Stimulated activated naive CD8-positive, alpha-beta T cell treated with anti-CD3 and anti-CD28 coated beads, Interleukin-15, Interleukin-2, amounts not matched to agents 100 ng/mL and 50 ng/mL, for 24 hours (primary cell): ENCODE measurements around the gene HSDL2.
"Not testable (repeated sequence)": the region's sequence is repeated elsewhere in the genome, so short reads cannot be mapped to it uniquely, and the experiment has no call there.

ENCODE experiments used
- H3K27ac Mint-ChIP-seq: one replicate; pipeline ENCODE4 v1.8.0; 2021; ENCODE audit warnings: mild to moderate bottlenecking, mixed read lengths
- H3K27me3 Mint-ChIP-seq: one replicate; pipeline ENCODE4 v1.8.0; 2021; ENCODE audit warnings: mixed read lengths
- H3K36me3 Mint-ChIP-seq: one replicate; pipeline ENCODE4 v1.8.0; 2021; ENCODE audit warnings: low read depth, mixed read lengths
- H3K4me1 Mint-ChIP-seq: one replicate; pipeline ENCODE4 v1.8.0; 2021; ENCODE audit warnings: low read depth, mixed read lengths
- H3K4me3 Mint-ChIP-seq: one replicate; pipeline ENCODE4 v1.8.0; 2021; ENCODE audit warnings: mild to moderate bottlenecking, mixed read lengths
- H3K9me3 Mint-ChIP-seq: one replicate; pipeline ENCODE4 v1.8.0; 2021; ENCODE audit warnings: mixed read lengths

HSDL2 gene

GRCh38 chr9:112505086-112505485 is 125.2 kb downstream of the HSDL2 start:
- no peak overlapping the region for H3K27ac Mint-ChIP-seq
- H3K4me1 Mint-ChIP-seq: no peaks in the 10 kb centered on the region
- H3K9me3 Mint-ChIP-seq: no peaks in the 10 kb centered on the region
- H3K27me3 Mint-ChIP-seq: no peaks in the 10 kb centered on the region
- H3K36me3 Mint-ChIP-seq: peaks cover 6% of the 10 kb centered on the region
- no peak overlapping the region for H3K4me3 Mint-ChIP-seq

GRCh38 chr9:112505607-112506006 is 125.7 kb downstream of the HSDL2 start:
- no peaks in the 10 kb centered on the region for H3K9me3 Mint-ChIP-seq

GRCh38 chr9:112506571-112506970 is 126.7 kb downstream of the HSDL2 start:
- H3K4me1 Mint-ChIP-seq: no peaks in the 10 kb centered on the region
- H3K27me3 Mint-ChIP-seq: no peaks in the 10 kb centered on the region
- no peak overlapping the region for H3K27ac Mint-ChIP-seq
- peaks cover under 1% of the 10 kb centered on the region for H3K36me3 Mint-ChIP-seq
- H3K9me3 Mint-ChIP-seq: no peaks in the 10 kb centered on the region
- H3K4me3 Mint-ChIP-seq: no peak overlapping the region

More at GRCh38 chr9:112505607-112506006, 125.7 kb downstream of the HSDL2 start:
- no peak overlapping the region for H3K27ac Mint-ChIP-seq
- no peaks in the 10 kb centered on the region for H3K27me3 Mint-ChIP-seq
- peaks cover 6% of the 10 kb centered on the region for H3K36me3 Mint-ChIP-seq
- no peaks in the 10 kb centered on the region for H3K4me1 Mint-ChIP-seq
- no peak overlapping the region for H3K4me3 Mint-ChIP-seq

- no peaks in the 10 kb centered on the region for H3K27me3 Mint-ChIP-seq
- H3K4me1 Mint-ChIP-seq: no peaks in the 10 kb centered on the region
- H3K27ac Mint-ChIP-seq: no peak overlapping the region
- no peaks in the 10 kb centered on the region for H3K36me3 Mint-ChIP-seq
- no peaks in the 10 kb centered on the region for H3K9me3 Mint-ChIP-seq
- H3K4me3 Mint-ChIP-seq: no peak overlapping the region
These were observed 127.2 kb downstream of the HSDL2 start for GRCh38 chr9:112507001-112507680.

GRCh38 chr9:112508377-112508776 is 128.5 kb downstream of the HSDL2 start:
- no peaks in the 10 kb centered on the region for H3K27me3 Mint-ChIP-seq
- H3K4me1 Mint-ChIP-seq: no peaks in the 10 kb centered on the region
- H3K4me3 Mint-ChIP-seq: no peak overlapping the region
- no peak overlapping the region for H3K27ac Mint-ChIP-seq
- H3K9me3 Mint-ChIP-seq: no peaks in the 10 kb centered on the region
- no peaks in the 10 kb centered on the region for H3K36me3 Mint-ChIP-seq

GRCh38 chr9:112512377-112512776 is 132.5 kb downstream of the HSDL2 start:
- not testable (repeated sequence) for H3K9me3 Mint-ChIP-seq, H3K27ac Mint-ChIP-seq, H3K4me3 Mint-ChIP-seq, H3K4me1 Mint-ChIP-seq, H3K27me3 Mint-ChIP-seq, H3K36me3 Mint-ChIP-seq

- Mint-ChIP-seq H3K4me1 (no peaks in the 10 kb centered on the region), H3K4me3 (no peak overlapping the region), H3K36me3 (peaks cover 6% of the 10 kb centered on the region), H3K27ac (no peak overlapping the region), H3K9me3 (no peaks in the 10 kb centered on the region), H3K27me3 (no peaks in the 10 kb centered on the region)
These were observed 136.9 kb downstream of the HSDL2 start for GRCh38 chr9:112516769-112517168.

- Mint-ChIP-seq H3K36me3 (peaks cover 6% of the 10 kb centered on the region), H3K4me3 (no peak overlapping the region), H3K27me3 (no peaks in the 10 kb centered on the region), H3K9me3 (peaks cover 4% of the 10 kb centered on the region), H3K4me1 (no peaks in the 10 kb centered on the region), H3K27ac (no peak overlapping the region)
These were observed 140.2 kb downstream of the HSDL2 start for GRCh38 chr9:112520069-112520468.

- H3K9me3 Mint-ChIP-seq: peaks cover 4% of the 10 kb centered on the region
- peaks cover 6% of the 10 kb centered on the region for H3K36me3 Mint-ChIP-seq
- H3K4me1 Mint-ChIP-seq: no peaks in the 10 kb centered on the region
- H3K4me3 Mint-ChIP-seq: no peak overlapping the region
- H3K27me3 Mint-ChIP-seq: no peaks in the 10 kb centered on the region
- no peak overlapping the region for H3K27ac Mint-ChIP-seq
These were observed 140.7 kb downstream of the HSDL2 start for GRCh38 chr9:112520656-112521055.
